Measurements from ENCODE around the gene LPA. TPM values are rescaled to one million over a fixed set of nuclear protein-coding genes. Genes with fewer than 3 reads are reported as not detected.

Gene LPA
- total and polyA plus RNA-seq, 2 of the 13 experiments (the other 11 are each of a cell fraction or from before 2014, with no cell fraction given): not detected

- no peak for TF ChIP-seq ZGPAT (CRISPR knock-in tag; IDR thresholded peaks at IDR 0.05)
- no peak for TF ChIP-seq THAP11 (CRISPR knock-in tag; IDR thresholded peaks at IDR 0.05)
- no peak for TF ChIP-seq ZNF629 (CRISPR knock-in tag; conservative IDR thresholded peaks at IDR 0.05)
- TF ChIP-seq, protein P1, sequence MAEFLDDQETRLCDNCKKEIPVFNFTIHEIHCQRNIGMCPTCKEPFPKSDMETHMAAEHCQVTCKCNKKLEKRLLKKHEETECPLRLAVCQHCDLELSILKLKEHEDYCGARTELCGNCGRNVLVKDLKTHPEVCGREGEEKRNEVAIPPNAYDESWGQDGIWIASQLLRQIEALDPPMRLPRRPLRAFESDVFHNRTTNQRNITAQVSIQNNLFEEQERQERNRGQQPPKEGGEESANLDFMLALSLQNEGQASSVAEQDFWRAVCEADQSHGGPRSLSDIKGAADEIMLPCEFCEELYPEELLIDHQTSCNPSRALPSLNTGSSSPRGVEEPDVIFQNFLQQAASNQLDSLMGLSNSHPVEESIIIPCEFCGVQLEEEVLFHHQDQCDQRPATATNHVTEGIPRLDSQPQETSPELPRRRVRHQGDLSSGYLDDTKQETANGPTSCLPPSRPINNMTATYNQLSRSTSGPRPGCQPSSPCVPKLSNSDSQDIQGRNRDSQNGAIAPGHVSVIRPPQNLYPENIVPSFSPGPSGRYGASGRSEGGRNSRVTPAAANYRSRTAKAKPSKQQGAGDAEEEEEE (CRISPR knock-in tag; IDR thresholded peaks at IDR 0.05; ENCODE audit: borderline replicate concordance): no peak
- TF ChIP-seq HMGA1 (CRISPR knock-in tag; conservative IDR thresholded peaks at IDR 0.05): no peak
- no peak for TF ChIP-seq CENPBD1 (CRISPR knock-in tag; IDR thresholded peaks at IDR 0.05; ENCODE audit: borderline replicate concordance, low read depth)
- no peak for TF ChIP-seq ARID2 (CRISPR knock-in tag; IDR thresholded peaks at IDR 0.05; ENCODE audit: borderline replicate concordance)
- no peak for TF ChIP-seq JUNB (CRISPR knock-in tag; IDR thresholded peaks at IDR 0.05; ENCODE audit: borderline replicate concordance)
- no peak for TF ChIP-seq TBX2 (CRISPR knock-in tag; IDR thresholded peaks at IDR 0.05; ENCODE audit: borderline replicate concordance)
- no peak for TF ChIP-seq STAT5B (CRISPR knock-in tag; IDR thresholded peaks at IDR 0.05)
- TF ChIP-seq GTF3A (CRISPR knock-in tag; conservative IDR thresholded peaks at IDR 0.05): no peak
- TF ChIP-seq ARID3A (IDR thresholded peaks at IDR 0.05; ENCODE audit: low read depth, low read length): no peak
- no peak for TF ChIP-seq ZNF737 (CRISPR knock-in tag; IDR thresholded peaks at IDR 0.05; ENCODE audit: borderline replicate concordance)
- TF ChIP-seq RBAK (CRISPR knock-in tag; IDR thresholded peaks at IDR 0.05): no peak
- TF ChIP-seq PLRG1 (conservative IDR thresholded peaks at IDR 0.05): no peak
- 0 out of 2 replicates have a peak, but pooled peaks have one; percentile 41 for TF ChIP-seq HDAC1 (CRISPR knock-in tag; IDR thresholded peaks at IDR 0.05)
- no peak for TF ChIP-seq TRIM22 (IDR thresholded peaks at IDR 0.05)
- TF ChIP-seq ZNF850 (CRISPR knock-in tag; conservative IDR thresholded peaks at IDR 0.05): no peak
- TF ChIP-seq, protein P2, sequence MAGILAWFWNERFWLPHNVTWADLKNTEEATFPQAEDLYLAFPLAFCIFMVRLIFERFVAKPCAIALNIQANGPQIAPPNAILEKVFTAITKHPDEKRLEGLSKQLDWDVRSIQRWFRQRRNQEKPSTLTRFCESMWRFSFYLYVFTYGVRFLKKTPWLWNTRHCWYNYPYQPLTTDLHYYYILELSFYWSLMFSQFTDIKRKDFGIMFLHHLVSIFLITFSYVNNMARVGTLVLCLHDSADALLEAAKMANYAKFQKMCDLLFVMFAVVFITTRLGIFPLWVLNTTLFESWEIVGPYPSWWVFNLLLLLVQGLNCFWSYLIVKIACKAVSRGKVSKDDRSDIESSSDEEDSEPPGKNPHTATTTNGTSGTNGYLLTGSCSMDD (CRISPR knock-in tag; IDR thresholded peaks at IDR 0.05): no peak
- no peak for TF ChIP-seq CREB1 (IDR thresholded peaks at IDR 0.05)
- peak; percentile 20; the same call in 1 of the 2 replicates for TF ChIP-seq CREB1 (CRISPR knock-in tag; IDR thresholded peaks at IDR 0.05)
- no peak for TF ChIP-seq MBD4 (IDR thresholded peaks at IDR 0.05; ENCODE audit: borderline replicate concordance, low read length)
These were observed 28.4 kb upstream of the LPA start (continued) for GRCh38 chr6:160692369-160692959.
